GM12892 (cell line): Measurements from ENCODE around the gene SPI1.
"Not testable (repeated sequence)": the region's sequence is repeated elsewhere in the genome, so short reads cannot be mapped to it uniquely, and the experiment has no call there.

Source experiments
- DNase-seq: peaks from one replicate; pipeline ENCODE4 v3.0.0; 2011; ENCODE audit not compliant: insufficient read length
- FAIRE-seq: peaks from 2 replicates; lab custom pipeline; 2011; peaks lifted over from hg19 to GRCh38; lab: Jason Lieb, UNC
- POLR2A ChIP-seq: IDR thresholded peaks from 2 replicates; pipeline ENCODE4 v1.6.1; 2011; ENCODE audit warnings: low read depth, low read length, control low read depth
- POLR2AphosphoS5 ChIP-seq: IDR thresholded peaks from 2 replicates; pipeline ENCODE4 v1.6.1; 2011; ENCODE audit warnings: low read depth, low read length, control low read depth
- TAF1 ChIP-seq: IDR thresholded peaks from 2 replicates; pipeline ENCODE4 v1.6.1; 2011; ENCODE audit warnings: low read depth, mild to moderate bottlenecking, control low read depth, low read length, borderline replicate concordance

SPI1 gene

DNA sequence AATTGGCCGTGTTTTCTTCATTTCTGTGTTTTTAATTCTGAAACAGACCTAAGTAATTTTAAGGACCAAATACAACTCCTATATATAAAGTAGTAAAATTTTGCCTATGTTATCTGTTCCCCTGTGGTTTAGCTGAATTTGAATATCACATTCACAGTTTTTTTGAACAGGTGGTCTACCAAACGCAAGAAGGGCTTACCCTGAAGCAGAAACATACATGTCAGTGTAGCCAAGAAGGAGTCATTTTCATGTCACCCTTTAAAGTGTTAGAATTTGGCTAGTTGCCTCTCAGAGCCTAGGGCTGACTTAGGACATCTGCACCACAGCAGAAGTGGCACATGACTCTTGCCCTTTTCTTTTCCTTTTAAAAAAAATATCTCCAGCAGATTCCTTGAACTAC is 60.2 kb downstream of the SPI1 start:
- no peak for TF ChIP-seq TAF1
- TF ChIP-seq POLR2AphosphoS5, result no peak
- no peak for TF ChIP-seq POLR2A
- no peak for FAIRE-seq
- no peak for DNase-seq

DNA sequence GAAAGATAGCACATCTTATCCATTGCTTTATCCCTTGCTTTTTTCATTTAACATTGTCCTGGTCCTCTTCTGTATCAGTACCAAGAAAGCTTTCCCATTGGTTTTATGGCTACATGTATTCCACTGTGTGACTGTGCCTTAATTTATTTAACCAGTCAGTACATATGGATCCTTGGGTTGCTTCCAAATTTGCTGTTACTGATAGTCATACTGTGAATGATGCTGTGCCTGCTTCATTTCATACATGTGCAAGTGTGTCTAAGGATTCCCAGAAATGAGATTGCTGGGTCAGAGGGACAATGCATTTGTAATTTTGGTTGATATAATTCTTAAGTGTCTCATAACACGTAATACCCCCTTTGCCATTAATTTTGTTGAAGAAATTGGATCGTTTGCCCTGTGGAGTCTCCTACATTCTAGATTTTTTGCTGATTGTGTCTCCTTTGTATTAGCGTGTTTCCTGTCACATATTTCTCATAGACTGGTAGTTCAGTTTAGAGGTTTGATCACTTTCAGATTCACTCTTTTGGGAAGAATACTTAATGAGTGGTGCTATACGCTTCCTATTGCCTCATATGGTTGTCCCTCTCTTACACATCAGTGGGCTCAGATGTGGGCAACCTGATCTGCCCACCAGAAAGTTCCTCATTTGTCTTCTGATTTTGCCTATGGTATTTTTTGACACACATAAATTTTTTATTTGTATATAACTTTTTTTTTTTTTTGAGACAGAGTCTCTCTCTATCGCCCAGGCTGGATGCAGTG is 61.1 kb downstream of the SPI1 start:
- no peak for FAIRE-seq

DNA sequence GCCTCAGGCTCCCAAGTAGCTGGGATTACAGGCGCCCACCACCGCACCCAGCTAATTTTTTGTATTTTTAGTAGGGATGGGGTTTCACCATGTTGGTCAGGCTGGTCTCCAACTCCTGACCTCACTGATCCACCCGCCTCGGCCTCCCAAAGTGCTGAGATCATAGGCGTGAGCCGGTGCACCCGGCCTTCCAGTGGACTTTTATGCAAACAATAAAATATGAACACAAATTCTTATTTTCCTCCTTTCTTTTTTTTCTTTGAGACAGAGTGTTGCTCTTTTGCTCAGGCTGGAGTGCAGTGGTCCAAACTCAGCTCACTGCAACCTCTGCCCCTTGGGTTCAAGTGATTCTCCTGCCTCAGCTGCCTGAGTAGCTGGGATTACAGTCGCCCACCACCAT is 61.8 kb downstream of the SPI1 start:
- FAIRE-seq, DNase-seq: not testable (repeated sequence)

More for the DNA sequence above, 61.1 kb downstream of the SPI1 start:
- TF ChIP-seq POLR2AphosphoS5 (no peak), TAF1 (no peak), POLR2A (no peak)
- DNase-seq, result no peak

DNA sequence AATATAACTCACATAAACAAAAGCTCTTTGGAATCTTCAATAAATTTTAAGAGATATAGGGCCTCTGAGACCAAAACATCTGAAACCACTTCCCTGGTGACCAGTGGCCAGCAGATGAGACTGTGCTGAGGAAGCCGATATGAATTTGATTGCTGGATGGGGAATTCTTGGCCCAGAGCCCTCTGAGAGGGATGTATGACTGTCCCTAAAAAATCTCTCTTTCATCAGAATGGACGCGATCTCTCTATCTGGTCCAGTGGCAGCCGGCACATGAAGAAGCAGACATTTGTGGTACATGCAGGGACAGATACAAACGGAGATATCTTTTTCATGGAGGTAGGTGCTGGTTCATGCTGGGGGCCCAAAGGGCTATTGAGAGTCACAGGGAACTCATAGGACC is 63.4 kb downstream of the SPI1 start:
- FAIRE-seq (no peak), DNase-seq (no peak)
- TF ChIP-seq POLR2A (no peak), POLR2AphosphoS5 (no peak), TAF1 (no peak)

DNA sequence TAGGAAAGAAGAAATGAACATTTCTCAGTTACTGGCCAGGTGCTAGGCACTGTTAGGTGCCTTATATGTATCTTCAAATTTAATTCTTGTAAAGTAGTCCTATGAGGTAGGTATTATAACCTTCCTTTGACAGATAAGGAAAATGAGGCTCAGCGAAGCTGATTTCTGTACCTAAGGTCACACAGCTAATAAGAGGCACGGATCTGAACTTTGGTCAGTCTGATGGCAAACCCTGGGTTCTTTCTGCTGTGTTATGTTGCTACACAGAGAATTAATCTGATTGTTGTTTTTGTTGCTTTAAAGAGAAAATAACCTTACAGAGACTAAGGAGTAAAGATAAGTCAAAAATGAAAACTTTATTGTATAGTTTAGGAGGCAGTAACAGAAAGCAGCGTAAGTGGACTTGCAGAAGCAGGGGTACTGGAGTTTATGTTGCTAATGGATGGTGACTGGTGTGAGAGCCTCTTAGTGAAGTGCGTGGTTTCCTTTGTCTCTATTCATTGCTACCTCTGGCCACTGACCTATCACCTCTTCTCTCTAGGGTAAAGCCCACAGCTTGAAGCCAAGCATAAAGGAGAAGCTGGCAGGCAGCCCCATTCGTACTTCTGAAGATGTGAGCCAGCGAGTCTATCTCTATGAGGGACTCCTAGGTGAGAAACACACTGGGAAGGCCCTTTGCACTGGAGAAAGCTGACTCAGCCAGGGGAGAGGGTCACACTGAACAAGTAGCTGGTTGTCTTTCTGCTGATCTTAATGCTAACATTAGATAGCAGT is 70.1 kb downstream of the SPI1 start:
- DNase-seq, result no peak
- TF ChIP-seq TAF1 (no peak), POLR2A (no peak), POLR2AphosphoS5 (no peak)
- FAIRE-seq, result no peak

DNA sequence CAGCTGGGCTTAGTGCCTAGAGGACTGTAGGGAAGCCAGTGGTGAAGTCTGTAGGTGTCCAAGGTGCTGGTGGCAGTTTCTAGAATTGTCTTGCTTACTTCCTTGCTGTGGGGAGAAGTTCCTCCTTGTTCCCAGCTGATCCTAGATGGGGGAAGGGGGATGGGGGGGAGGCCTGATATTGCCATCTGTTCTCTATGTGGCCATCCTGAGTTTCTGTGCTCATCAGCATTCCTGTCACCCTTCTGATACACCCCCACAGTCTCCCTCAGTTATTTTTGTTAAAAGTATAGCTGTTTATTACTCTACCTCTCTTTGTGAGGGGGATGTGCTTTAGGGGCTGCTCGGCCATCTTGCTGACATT is 71.9 kb downstream of the SPI1 start:
- no peak for TF ChIP-seq TAF1
- TF ChIP-seq POLR2A, result no peak
- TF ChIP-seq POLR2AphosphoS5, result no peak
- FAIRE-seq (no peak), DNase-seq (no peak)

DNA sequence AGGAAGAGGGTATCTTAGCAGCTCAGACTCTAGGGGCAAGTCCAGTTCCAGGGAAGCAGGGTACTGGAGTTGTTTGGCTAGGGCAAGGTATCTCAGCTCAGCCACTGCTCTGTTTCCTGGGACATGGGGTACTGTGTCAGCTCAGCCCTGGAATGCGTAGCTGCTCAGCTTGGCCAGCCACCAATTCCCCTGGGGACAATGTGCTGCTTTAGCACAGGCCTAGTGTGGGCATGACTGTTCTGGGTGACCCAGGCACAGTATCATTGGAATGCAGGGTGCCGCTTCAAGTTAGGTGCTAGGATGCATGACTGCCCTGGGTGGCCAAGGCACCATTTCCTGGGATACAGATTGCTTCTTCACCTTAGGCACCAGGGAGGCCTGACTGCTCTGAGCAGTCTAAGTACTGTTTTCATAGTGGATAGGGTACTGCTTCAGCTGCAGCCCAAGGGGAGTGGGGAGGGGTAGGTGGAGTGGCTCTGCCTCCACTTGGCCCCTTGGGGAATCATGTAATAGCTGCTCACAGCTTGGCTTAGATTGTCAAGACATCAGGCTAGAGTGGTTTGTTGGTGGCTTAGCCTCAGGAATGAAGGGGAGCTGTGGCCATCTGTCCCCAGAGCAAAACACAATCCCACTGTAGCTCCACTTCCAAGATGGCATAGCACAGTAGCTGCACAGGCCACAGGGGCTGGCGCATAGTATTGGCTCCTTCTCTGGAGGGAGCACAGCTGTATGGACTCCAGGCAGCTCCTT is 72.4 kb downstream of the SPI1 start:
- TF ChIP-seq POLR2A (no peak), TAF1 (no peak), POLR2AphosphoS5 (no peak)
- FAIRE-seq (no peak), DNase-seq (no peak)
